ENCODE data around the gene MEX3B.

DNA sequence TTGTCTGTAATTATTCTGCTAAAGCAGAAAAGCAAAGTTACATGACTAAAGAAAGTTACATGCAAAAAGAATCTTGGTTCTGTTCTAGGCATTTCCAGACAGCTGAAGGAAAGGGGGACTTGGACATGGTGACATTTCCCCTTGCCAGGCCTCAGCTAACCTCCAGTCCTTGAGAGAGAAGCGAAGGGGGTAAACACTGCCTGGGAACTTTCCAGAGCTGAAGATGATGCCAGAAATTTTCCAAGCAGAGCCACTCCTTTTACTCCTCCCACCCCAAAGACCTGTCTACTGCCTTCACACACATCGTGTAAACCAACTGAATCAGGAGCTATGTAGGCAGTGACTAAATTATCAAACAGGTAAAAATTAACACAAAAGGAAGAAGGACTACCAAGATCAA is 5.4 kb downstream of the MEX3B start:
- no peak for TF ChIP-seq POLR2A (IDR thresholded peaks at IDR 0.05)
- TF ChIP-seq, protein P1, sequence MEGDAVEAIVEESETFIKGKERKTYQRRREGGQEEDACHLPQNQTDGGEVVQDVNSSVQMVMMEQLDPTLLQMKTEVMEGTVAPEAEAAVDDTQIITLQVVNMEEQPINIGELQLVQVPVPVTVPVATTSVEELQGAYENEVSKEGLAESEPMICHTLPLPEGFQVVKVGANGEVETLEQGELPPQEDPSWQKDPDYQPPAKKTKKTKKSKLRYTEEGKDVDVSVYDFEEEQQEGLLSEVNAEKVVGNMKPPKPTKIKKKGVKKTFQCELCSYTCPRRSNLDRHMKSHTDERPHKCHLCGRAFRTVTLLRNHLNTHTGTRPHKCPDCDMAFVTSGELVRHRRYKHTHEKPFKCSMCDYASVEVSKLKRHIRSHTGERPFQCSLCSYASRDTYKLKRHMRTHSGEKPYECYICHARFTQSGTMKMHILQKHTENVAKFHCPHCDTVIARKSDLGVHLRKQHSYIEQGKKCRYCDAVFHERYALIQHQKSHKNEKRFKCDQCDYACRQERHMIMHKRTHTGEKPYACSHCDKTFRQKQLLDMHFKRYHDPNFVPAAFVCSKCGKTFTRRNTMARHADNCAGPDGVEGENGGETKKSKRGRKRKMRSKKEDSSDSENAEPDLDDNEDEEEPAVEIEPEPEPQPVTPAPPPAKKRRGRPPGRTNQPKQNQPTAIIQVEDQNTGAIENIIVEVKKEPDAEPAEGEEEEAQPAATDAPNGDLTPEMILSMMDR (IDR thresholded peaks at IDR 0.05): no peak
- no peak for TF ChIP-seq POLR2AphosphoS5 (IDR thresholded peaks at IDR 0.05)
